Heart left ventricle (tissue), 16 donors: ENCODE data around the gene MYOZ3. TPM values are rescaled to one million over a fixed set of nuclear protein-coding genes. Genes with fewer than 3 reads are reported as not detected.

Experiments used
- ATAC-seq, 4 donors: fragments of 200-7000 bp; cut with Tn5 transposase; one replicate each; pipeline ENCODE4 v1.9.1; 2020 to 2022; ENCODE audit warnings: moderate library complexity in 4 of 4, mild to moderate bottlenecking in 3 of 4, moderate number of reproducible peaks in 1 of 4
- DNase-seq, 5 donors: peaks; one replicate each; pipeline ENCODE4 v3.0.0-alpha.2; 2020
- H3K27ac ChIP-seq, 12 donors: fragments of 200-600 bp; sonication (generic) in 4 of 12; one replicate each; pipeline versions ENCODE4 v1.5.0 to v1.8.0; 2016 to 2022; ENCODE audit warnings: mild to moderate bottlenecking in 2 of 12
- H3K27me3 ChIP-seq, 9 donors: fragments of 200-600 bp; sonication (generic) in 2 of 9; one replicate each; pipeline versions ENCODE4 v1.5.1 to v1.8.0; 2016 to 2022; ENCODE audit warnings: mild to moderate bottlenecking in 3 of 9
- H3K36me3 ChIP-seq, 9 donors: fragments of 200-600 bp; sonication (generic) in 2 of 9; one replicate each; pipeline versions ENCODE4 v1.5.0 to v1.8.0; 2018 to 2022; ENCODE audit warnings: mild to moderate bottlenecking in 2 of 9
- H3K4me1 ChIP-seq, 12 donors: fragments of 200-600 bp; sonication (generic) in 4 of 12; one replicate each; pipeline versions ENCODE4 v1.5.0 to v1.8.0; 2016 to 2022; ENCODE audit warnings: mild to moderate bottlenecking in 3 of 12
- H3K4me3 ChIP-seq, 12 donors: fragments of 200-600 bp; sonication (generic) in 4 of 12; one replicate each; pipeline versions ENCODE4 v1.5.0 to v1.8.0; 2017 to 2022; ENCODE audit warnings: mild to moderate bottlenecking in 9 of 12, moderate library complexity in 4 of 12
- H3K9me3 ChIP-seq, 12 donors: fragments of 200-600 bp; sonication (generic) in 4 of 12; one replicate each; pipeline versions ENCODE4 v1.5.0 to v1.8.0; 2016 to 2022; ENCODE audit warnings: mild to moderate bottlenecking in 1 of 12
- CTCF ChIP-seq, 12 donors: fragments of 200-600 bp; sonication (generic) in 4 of 12; IDR thresholded peaks; one replicate each; pipeline versions ENCODE4 v1.5.0 to v1.8.0; 2018 to 2022; ENCODE audit warnings: antibody characterized with exemption in 12 of 12, mild to moderate bottlenecking in 5 of 12
- POLR2A ChIP-seq, 2 donors: fragments of 450-650 bp; IDR thresholded peaks; one replicate each; pipeline ENCODE4 v1.6.1; 2017; ENCODE audit warnings: antibody characterized with exemption in 2 of 2, mild to moderate bottlenecking in 2 of 2, moderate library complexity in 2 of 2
- WGBS, 4 donors: extraction: QIAGEN DNeasy Blood & Tissue Kit in 2 of 4; methylation state at CpG; one replicate each; pipeline versions ENCODE4 v1.1.5 to v1.1.7; 2013 to 2018; 5-methylcytosine and 5-hydroxymethylcytosine counted together
- intact Hi-C, 10 donors: fragments of 100-400 bp; cut with DNase I; formaldehyde crosslinking; loops; one replicate each; pipeline versions ENCODE4 v1.11.1 to v1.14.2; 2022
- polyA plus RNA-seq, 2 donors: library from polyadenylated mRNA; stranded (reverse); fragments of 200-250 nt; gene quantifications; one replicate each; pipeline ENCODE4 v1.2.3, GENCODE V29; 2013
- total RNA-seq, 9 donors: library from RNA; depleted of rRNA in 2 of 9; stranded (reverse); fragments of >200 nt in 2 of 9; fragmentation: NEBNext Ultra II Directional in 3 of 9; extraction: Animal tissue kit (Norgen Biotek cat#: 25700) in 3 of 9; gene quantifications; one replicate each; pipeline versions ENCODE4 v1.1.0 to v1.2.4, GENCODE V29; 2016 to 2023
- donor health status: ischemic (EF 13 %, LVEDD 7.1; RV severe dilation, severe dysfunction).
- donor health status: healthy with polysubstance abuse.
- donor health status: DM: no; HTN: yes; CAD: no.
- donor health status: DM: no; HTN: no; CAD: no.
- donor health status: ischemic (EF 25% LVEDD 6.9; RV normal size, moderate dysfunction).
- donor health status: ischemic (EF 25% LVEDD 5.7; RV mildly dilated, moderate dysfunction).
- donor health status: healthy.
- donor health status: DM: yes; HTN: yes; CAD: no.
- donor health status: ischemic (EF 35%, LVEDD 5.7; RV mildly dilated, moderate dysfunction).
- donor health status: nonischemic (EF 11% LVEDD 7.7; RV severe dilation, severe dysfunction).
- donor health status: DM: yes; HTN: yes; CAD: no.
- donor health status: PGD.
- donor health status: ischemic (EF 29% LVEDD 5.4; RV normal size, mild dysfunction).
- donor health status: nonischemic (EF 23%, LVEDD 6.1; RV moderate dilation, normal function).

Gene MYOZ3
- total and polyA plus RNA-seq, 11 donors = 1.2 to 10.2 (median 4.6) TPM

- 85 to 89% (median 87%) methylated on average over 14 of the region's 14 CpGs for WGBS, 4 donors
- Histone ChIP-seq H3K27ac (no peak overlapping the region), H3K4me3 (no peak overlapping the region), H3K9me3 (no peaks in the 10 kb centered on the region), H3K36me3 (no peaks in the 10 kb centered on the region), H3K4me1 (peaks cover 6 to 48% (median 33%) of the 10 kb centered on the region in 12 donors), H3K27me3 (peaks cover 0 to 10% (median 0%) of the 10 kb centered on the region in 9 donors)
- DNase-seq (no peak), ATAC-seq (no peak)
- intact Hi-C loops = loop anchor here in 1 of 10 donors (5.0 kb wide), 1 partner anchor 108 kb away; no protein-coding TSS in a partner anchor
- TF ChIP-seq CTCF (IDR thresholded peaks at IDR 0.05) = no peak
- TF ChIP-seq POLR2A (IDR thresholded peaks at IDR 0.05) = no peak
These were observed 9.4 kb downstream of the MYOZ3 start for GRCh38 chr5:150670275-150670947.

- Histone ChIP-seq H3K27me3 (peaks cover 0 to 10% (median 0%) of the 10 kb centered on the region in 9 donors), H3K4me1 (peaks cover 6 to 48% (median 33%) of the 10 kb centered on the region in 12 donors), H3K4me3 (peak overlapping the region in 2 of 12 donors; percentile 53 to 73), H3K36me3 (no peaks in the 10 kb centered on the region), H3K27ac (peak overlapping the region in 3 of 12 donors; percentile 23 to 74 (median 73)), H3K9me3 (no peaks in the 10 kb centered on the region)
- intact Hi-C loops = loop anchor here in 1 of 10 donors (5.0 kb wide), 1 partner anchor 109 kb away; no protein-coding TSS in a partner anchor
- no peak for DNase-seq
- 59 to 71% (median 65%) methylated on average over 2 of the region's 2 CpGs for WGBS, 4 donors
- ATAC-seq = no peak
- TF ChIP-seq POLR2A (IDR thresholded peaks at IDR 0.05) (no peak), CTCF (IDR thresholded peaks at IDR 0.05) (no peak)
These were observed 9.9 kb downstream of the MYOZ3 start for GRCh38 chr5:150670948-150671310.

- no peaks in the 10 kb centered on the region for H3K36me3 ChIP-seq
- WGBS, 4 donors = 6 to 14% (median 9%) methylated on average over 32 to 51 of the region's 51 CpGs
- intact Hi-C loops = loop anchor here in 1 of 10 donors (5.0 kb wide), 1 partner anchor 109 kb away; no protein-coding TSS in a partner anchor
- peak overlapping the region; percentile 46 to 73 (median 56) for H3K4me3 ChIP-seq
- ATAC-seq (peak in 3 of 4 donors; percentile 4 to 46 (median 12)), DNase-seq (peak in 3 of 5 donors; percentile 23 to 44 (median 39))
- peaks cover 6 to 48% (median 33%) of the 10 kb centered on the region in 12 donors for H3K4me1 ChIP-seq
- no peaks in the 10 kb centered on the region for H3K9me3 ChIP-seq
- peaks cover 0 to 10% (median 0%) of the 10 kb centered on the region in 9 donors for H3K27me3 ChIP-seq
- TF ChIP-seq POLR2A (IDR thresholded peaks at IDR 0.05) (no peak), CTCF (IDR thresholded peaks at IDR 0.05) (no peak)
- H3K27ac ChIP-seq = peak overlapping the region in 8 of 12 donors; percentile 23 to 90 (median 78)
These were observed 10.6 kb downstream of the MYOZ3 start for GRCh38 chr5:150671509-150672236.
